Measurements from ENCODE around the gene ZP1. TPM values are rescaled to one million over a fixed set of nuclear protein-coding genes. Genes with fewer than 3 reads are reported as not detected.
"Not testable (repeated sequence)": the region's sequence is repeated elsewhere in the genome, so short reads cannot be mapped to it uniquely, and the experiment has no call there.

Gene ZP1, protein sequence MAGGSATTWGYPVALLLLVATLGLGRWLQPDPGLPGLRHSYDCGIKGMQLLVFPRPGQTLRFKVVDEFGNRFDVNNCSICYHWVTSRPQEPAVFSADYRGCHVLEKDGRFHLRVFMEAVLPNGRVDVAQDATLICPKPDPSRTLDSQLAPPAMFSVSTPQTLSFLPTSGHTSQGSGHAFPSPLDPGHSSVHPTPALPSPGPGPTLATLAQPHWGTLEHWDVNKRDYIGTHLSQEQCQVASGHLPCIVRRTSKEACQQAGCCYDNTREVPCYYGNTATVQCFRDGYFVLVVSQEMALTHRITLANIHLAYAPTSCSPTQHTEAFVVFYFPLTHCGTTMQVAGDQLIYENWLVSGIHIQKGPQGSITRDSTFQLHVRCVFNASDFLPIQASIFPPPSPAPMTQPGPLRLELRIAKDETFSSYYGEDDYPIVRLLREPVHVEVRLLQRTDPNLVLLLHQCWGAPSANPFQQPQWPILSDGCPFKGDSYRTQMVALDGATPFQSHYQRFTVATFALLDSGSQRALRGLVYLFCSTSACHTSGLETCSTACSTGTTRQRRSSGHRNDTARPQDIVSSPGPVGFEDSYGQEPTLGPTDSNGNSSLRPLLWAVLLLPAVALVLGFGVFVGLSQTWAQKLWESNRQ
- 0.61 and 0.66 TPM in 2 replicates for total RNA-seq

DNA sequence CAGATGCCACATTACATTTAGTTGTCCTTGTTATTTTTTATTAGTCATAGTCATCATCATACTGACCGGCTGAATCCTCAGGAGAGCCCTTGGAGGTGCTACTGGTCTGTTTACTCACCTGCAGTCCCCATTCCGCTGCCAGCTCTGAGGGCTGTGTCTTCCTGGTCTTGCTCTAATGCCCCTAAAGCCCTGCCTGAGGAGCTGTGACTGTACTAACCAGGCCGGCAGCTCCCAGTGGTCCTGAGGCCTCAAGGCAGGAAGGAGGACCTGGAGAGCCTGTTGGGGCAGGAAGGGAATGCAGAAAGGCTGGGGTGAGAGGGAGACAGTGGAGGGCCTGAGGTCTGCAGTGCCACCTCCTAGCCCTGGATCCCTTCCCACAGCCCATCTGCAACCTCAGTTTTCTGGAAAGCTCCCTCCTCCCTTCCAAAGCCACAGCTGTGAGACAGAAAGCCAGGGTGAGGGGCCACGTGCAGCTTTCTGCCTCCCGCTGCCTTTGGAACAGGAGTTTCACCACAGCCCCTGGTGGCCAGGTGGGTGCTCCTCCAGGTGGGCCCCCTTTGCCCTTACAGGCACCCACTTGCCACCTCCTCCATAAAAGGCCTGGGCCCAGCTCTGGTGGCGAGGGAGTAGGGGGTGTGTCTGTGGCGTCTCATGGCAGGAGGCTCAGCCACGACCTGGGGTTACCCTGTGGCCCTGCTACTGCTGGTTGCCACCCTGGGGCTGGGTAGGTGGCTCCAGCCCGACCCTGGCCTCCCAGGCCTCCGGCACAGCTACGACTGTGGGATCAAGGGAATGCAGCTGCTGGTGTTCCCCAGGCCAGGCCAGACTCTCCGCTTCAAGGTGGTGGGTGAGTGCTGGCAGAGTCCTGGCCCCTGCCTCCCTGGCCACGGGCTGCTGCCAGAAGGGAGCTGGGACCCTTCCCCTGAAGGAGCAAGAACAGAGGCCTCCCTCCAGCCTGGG, at the start of gene ZP1:
Gene ZP1 (plus strand): TSS at position 632 of the 960 bp plus-strand sequence. CDS start 20 bp downstream, at position 652.
- intact Hi-C loops (cut with micrococcal nuclease): no loop called here

DNA sequence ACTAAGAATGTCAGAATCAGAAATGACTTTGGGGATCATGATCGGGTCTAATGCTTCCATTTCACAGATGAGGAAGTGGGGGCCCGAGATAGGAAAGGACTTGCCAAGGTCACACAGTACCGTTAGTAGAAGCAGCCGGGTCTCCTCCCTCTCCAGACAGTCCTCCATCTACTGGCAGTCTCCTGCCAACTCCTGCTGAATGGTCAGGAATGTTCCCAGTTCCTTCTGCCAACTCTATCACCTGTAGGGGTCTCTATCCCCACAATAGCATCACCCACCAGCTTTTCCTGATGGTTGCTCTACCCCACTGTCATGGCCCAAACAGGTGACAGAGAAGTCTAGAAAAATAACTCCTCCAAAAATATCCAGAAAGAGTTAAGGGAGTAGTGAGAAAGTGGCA, 49.3 kb upstream of the ZP1 start:
- intact Hi-C loops (cut with micrococcal nuclease): no loop called here

- intact Hi-C loops (cut with micrococcal nuclease): no loop called here
These were observed 45.3 kb upstream of the ZP1 start for GRCh38 chr11:60821827-60822599.

GRCh38 chr11:60823745-60824306, 43.5 kb upstream of the ZP1 start:
- intact Hi-C loops (cut with micrococcal nuclease): not testable (repeated sequence)

DNA sequence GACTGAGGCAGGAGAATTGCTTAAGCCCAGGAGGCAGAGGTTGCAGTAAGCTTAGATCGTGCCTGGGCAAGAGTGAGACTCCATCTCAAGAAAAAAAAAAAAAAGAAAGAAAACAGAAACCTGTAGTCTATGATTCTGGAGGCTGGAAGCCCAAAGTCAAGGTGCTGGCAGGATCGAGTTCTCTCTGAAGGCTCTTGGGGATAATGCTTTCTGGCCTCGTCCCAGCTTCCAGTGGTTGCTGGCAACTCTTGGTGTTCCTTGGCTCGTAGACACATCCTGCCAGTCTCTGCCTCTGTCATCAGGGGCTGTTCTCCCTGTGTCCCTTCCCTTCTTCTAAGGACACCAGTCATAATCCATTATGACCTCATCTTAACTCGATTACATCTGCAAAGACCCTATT, 42.2 kb upstream of the ZP1 start:
- intact Hi-C loops (cut with micrococcal nuclease): no loop called here

DNA sequence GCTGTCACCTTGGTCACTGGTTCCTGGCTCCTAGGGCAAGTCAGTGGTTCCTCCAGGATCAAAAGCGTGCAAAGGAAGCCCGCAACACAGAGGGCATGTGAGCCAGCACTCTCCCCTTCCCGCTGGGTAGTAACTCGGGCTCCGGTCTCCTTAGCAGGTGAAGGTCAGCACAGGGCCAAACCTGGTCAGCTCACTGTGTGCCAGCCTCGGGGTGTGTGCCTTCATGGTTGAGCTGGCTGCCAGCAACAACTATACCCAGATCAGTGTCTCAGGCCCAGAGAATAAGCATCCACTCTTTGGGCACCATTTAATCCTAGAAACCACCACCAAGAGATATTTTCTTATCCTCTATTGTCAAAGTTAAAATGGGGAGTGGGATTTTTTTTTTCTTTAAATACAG, 41.6 kb upstream of the ZP1 start:
- intact Hi-C loops (cut with micrococcal nuclease): no loop called here

GRCh38 chr11:60830478-60831142, 36.7 kb upstream of the ZP1 start:
- intact Hi-C loops (cut with micrococcal nuclease): loop anchor here (1.0 to 10.0 kb wide), 5 partner anchors 42 to 354 kb away; no protein-coding TSS in a partner anchor

DNA sequence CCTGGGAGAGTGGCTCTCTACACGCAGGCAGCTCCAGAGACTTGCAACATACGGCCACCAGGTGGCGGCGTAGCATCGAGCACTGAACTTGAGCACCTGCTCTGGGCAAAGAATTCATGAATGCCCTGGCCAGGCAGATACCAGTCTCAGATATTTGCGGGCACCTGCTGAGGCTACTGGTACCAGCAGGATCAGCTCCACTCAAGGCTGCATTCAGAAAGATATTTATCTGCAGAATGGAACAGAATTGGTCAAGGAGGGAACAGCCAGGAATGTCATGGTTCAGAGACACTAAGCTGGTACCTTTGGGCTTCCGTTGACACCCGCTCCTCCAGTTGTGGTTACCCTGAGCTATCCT, 36.2 kb upstream of the ZP1 start:
- intact Hi-C loops (cut with micrococcal nuclease): loop anchor here (1.0 to 10.0 kb wide), 5 partner anchors 41 to 354 kb away; no protein-coding TSS in a partner anchor

GRCh38 chr11:60831501-60832079, 35.8 kb upstream of the ZP1 start:
- intact Hi-C loops (cut with micrococcal nuclease): loop anchor here (1.0 to 10.0 kb wide), 5 partner anchors 41 to 353 kb away; no protein-coding TSS in a partner anchor

DNA sequence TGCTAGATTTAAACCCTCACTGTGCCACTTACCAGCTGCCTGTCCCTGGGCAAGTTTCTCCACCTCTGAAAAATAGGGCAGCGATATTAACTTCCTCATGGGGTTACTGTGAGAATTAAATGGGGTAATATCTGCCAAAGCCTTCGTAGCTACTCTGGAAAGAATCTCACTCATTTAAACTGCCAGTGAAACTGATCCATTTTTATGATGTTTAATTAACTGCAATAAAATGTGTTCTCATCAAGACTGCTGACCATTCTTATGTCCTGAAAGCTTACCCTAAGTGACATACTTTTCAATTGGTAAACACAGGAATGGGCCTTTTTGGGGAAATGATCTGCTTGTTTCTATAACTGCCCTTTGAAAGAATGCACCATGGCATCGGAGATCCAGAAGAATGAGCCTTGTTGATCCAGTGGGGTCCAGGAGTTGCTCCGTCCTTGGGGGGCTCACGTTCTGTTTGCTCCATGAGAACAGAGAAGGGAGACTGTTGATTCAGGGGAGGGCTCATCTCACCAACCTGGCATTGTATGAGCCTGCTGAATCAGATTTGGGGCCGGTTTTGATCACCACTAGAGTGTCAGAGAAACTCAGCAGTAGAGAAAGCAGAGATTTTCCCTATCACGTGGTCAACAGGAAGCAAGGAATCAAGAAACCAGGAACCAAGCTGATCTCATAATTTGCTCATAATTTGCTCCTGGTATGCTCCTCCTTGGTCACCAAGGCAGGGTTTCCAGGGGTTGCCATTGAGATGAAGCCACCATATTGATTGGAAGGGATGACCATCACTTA, 32.4 kb upstream of the ZP1 start:
- intact Hi-C loops (cut with micrococcal nuclease): loop anchor here (5.0 to 10.0 kb wide), 2 partner anchors 37 to 350 kb away; no protein-coding TSS in a partner anchor

DNA sequence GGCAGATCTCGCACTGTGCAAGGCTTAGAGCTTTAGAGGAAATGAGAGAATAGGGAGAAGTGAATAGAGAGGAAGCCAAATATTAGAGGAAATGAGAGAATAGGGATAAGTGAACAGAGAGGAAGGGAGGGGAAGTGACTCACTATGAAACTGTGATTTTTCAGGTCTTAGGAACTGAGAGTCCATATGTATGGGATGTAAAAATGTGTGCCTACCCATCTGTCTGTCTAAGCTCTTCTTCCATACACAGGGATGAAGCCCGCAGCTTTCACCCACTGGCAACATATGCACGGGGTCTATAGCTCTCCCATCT, 31.9 kb upstream of the ZP1 start:
- intact Hi-C loops (cut with micrococcal nuclease): loop anchor here (10.0 kb wide), 1 partner anchor 349 kb away; no protein-coding TSS in a partner anchor

DNA sequence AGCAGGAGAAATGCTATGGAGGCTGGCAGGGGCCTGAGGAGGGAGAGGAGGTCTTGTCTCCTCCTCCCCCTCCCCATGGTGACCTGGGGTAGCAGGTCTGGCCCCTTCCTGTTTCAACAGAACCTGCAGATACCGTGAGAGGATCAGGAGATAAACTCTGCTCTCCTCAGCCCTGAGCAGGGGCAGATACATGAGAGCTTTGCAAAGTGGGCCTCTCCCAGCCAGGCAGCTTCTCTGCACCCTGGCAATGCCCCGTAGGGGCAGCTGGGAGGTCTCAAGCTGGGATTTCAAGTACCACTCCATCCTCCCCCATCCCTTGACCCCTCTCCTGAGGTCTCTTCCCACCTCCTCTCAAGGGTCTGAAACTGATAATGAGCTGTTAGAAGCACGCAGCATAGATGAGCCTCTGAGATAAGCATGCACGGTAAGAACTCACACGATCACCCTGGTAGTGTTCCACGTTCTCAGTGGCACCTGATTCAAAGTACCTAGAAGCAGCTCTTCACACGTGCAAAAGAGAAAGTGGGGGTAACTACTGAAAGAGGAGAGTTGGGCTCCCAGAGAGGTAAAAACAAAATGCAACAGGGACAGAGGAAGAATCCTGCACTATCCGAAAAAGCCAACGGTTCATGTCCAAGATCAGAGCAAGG, 30.4 kb upstream of the ZP1 start:
- intact Hi-C loops (cut with micrococcal nuclease): loop anchor here (10.0 kb wide), 1 partner anchor 348 kb away; no protein-coding TSS in a partner anchor

DNA sequence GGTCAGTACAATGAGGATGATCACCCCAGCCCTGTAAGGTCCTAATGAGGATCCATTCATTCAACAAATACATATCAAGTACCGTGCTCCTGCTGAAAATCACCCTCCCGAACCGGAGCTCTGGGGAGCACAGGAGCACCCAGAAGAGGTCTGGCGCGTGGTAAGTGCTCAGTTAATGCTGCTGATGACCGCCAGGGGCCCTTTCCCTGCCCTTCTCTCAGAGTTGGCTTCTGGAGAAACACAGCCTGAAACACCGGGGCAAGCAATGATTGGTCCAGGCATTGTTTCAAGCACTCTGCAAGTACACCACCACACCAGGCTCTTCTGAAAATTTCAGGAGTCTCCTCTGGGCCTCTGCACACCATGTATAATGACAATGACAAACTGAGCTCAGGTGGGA, 29.2 kb upstream of the ZP1 start:
- intact Hi-C loops (cut with micrococcal nuclease): loop anchor here (10.0 kb wide), 1 partner anchor 347 kb away; no protein-coding TSS in a partner anchor

GRCh38 chr11:60840470-60841430, 26.6 kb upstream of the ZP1 start:
- intact Hi-C loops (cut with micrococcal nuclease): no loop called here

- intact Hi-C loops (cut with micrococcal nuclease): loop anchor here (1.0 to 2.0 kb wide), 3 partner anchors 17 to 73 kb away; partner anchors contain the start of genes PRPF19 and TMEM109
These were observed 25.3 kb upstream of the ZP1 start, which contains the start of gene CCDC86 for GRCh38 chr11:60841797-60842667. Gene CCDC86 (plus strand): TSS chr11:60842113. CDS start chr11:60842125, 12 bp downstream.
